GM21360 (cell line): ENCODE data around the gene TNFAIP8.

Experiments
- ATAC-seq: cut with Tn5 transposase; IDR thresholded peaks from one replicate; pipeline ENCODE4 v1.9.1; 2021; ENCODE audit warnings: mild to moderate bottlenecking, moderate library complexity; ENCODE audit not compliant: unreplicated experiment

The TNFAIP8 gene

DNA sequence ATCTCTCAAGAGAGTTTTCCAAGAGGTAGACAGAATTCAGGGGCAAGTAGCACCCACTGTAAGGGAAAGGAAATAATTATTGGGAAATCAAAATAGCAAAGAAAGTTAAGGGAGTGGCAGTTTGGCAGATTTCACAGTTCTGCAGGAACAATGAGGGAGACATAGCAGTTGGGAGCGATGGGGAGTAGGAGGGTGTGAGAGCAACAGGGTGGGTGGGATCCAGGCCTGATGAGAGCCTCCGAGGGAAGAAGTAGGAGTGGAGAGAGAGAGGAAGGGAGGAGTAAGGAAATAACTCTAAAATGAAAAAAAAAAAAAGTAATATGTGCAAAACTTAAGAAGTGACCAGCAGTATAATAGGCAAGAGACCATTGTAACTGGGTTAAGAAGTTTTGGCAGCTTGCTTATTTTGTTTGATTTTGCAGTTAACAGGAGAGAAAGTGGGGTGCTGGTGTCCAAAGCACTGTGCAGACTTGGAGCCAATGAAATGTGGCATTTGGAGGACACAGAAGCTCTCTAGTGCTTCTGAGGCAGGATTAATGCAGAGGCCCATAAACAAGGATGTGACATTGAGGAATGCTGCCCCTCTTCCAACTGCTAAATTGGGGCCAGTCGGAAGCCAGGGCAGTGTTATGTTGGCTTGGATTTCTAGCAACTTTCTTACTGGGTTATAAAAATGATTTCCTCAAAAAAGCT, 10.2 kb downstream of the TNFAIP8 start:
- ATAC-seq = no peak

DNA sequence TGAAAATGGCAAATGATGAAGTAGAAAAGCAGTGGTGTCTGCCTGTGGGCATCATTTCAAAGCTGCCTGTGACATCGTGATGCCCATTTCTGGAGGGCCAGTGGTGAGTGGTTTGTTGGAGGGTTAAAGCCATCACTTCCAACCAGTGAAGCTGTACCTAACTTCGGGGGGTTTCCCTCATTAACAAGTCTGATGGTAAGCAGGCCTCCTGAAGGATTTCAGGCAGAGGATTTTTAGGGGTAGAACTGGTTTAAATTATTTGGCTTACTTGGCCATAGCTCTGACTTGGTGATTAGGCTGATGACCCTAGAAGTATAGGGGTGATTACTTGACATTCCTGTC, 10.7 kb downstream of the TNFAIP8 start:
- ATAC-seq = peak; percentile 31

DNA sequence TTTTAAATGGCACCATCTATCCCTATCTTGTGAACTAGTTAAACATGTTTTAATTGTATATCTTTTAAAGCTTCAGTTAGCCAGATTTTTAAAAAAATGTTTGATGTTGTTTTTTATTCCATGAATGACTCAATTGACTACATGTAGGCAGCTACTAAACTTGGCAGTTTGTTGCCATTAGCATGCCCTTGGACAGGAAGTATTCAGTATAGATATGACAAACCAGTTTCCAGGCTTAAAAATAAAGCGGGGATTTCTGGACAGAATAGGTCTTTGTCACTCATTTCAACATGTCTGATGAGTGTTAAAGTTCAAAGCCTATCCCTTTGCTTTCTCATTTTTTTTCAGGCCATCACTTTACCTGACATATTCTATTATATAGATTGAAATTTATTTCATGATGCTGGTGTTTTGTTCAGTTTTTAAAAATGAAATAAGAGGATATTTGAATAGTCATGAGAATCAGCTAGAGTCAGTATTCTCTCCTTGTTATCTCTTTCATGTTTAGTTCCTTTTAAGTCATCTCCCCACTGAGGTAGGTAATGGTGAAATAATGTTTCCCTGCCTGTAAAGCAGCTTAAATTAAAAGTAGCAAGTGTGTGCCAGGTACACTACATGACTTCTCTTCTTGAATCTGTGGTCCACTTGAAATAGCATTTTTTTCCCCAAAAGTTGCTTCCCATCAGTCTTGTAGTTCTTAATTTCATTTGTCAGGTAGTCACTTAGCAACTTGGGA, 11.9 kb downstream of the TNFAIP8 start:
- ATAC-seq = peak; percentile 70

DNA sequence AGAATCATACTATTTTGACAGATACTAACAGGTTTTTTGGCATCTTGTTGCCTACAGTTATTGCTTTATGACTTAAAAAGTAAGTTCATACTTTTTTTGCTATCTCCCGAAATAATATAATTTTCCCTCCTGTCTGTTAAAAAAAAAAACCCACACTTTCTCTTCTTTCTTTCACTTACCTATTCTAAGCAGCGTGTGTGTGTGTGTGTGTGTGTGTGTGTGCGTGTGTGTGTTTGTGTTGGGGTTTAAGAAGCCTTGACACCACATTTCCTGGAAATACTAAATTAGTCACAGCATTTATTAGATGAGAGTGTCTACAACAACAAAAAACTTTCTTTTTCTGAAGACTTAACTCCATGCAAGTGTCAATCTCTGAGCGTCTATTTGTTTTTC, 12.4 kb downstream of the TNFAIP8 start:
- ATAC-seq = no peak

DNA sequence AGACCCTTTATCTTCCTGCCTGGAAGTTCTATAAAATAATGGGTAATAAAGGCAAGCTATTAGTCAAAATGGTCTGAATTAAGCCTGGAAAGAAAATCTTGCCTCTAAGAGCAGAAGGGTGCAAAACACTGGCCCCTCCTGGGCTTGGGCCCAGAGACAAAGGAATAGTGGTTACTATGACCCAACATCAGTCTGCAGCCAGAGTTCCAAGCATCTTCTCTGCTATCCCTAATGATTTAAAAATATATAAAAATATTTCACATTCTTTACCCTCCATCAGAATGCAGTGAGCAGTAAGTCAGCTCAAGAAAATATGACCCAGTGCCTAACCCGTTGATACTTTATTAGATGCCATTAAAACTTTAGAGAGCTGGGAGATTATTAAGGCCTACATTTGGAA, 14.7 kb downstream of the TNFAIP8 start:
- ATAC-seq = no peak

DNA sequence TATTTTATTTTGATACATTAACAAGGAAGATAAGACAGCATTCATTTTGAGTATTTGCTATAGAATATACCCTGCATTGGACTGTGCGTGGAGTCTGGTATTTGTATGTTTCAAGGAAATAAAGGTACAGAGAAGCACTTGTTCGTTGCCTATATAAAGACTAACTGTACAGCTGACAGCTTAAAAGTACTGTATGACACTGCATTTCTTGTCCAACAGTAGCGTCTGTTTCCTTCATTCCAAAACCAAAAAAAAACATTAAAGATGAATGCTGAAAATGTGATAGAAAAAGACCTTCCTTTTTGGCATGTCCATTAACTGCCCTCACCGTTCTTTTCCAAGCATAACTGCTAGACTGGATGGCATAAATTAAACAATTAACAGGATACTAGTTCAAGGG, 15.3 kb downstream of the TNFAIP8 start:
- no peak for ATAC-seq

DNA sequence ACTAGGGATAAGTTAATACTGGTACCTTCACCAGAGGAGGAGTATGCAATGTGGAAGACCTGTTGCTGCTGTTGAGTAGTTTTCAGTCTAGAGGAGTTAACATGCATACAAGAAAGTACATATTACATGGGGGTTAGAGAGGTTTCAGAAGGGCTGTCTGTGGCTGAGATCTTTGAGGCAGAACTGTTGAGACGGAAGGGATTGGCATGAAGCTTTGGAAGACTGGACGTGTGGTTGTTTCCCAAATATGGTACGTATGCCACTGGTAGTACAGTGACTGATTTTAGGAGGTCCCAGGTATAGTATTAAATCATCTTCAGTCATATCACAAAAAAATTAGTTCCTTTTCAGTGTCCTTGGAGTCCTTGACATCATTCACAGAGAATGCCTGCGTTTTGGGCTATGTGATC, 17.6 kb downstream of the TNFAIP8 start:
- peak; percentile 79 for ATAC-seq

DNA sequence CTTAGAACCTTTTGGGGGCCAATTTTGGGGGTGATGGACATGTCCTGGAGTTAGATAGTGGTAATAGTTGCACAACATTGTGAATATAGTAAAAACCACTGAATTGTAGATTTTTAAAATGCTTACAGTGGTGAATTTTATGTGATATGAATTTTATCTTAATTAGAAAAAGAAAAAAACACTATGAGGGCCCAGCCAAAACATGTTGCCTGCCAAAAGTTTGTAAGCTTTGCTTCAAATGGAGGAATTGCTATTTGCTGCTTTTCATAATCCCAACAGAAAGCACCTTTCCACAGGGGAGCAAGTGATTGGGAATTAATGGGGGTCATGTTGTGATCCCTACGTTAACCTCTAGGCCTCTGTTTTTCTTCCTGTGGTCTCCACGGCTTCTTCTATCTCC, 19.1 kb downstream of the TNFAIP8 start:
- ATAC-seq = no peak

DNA sequence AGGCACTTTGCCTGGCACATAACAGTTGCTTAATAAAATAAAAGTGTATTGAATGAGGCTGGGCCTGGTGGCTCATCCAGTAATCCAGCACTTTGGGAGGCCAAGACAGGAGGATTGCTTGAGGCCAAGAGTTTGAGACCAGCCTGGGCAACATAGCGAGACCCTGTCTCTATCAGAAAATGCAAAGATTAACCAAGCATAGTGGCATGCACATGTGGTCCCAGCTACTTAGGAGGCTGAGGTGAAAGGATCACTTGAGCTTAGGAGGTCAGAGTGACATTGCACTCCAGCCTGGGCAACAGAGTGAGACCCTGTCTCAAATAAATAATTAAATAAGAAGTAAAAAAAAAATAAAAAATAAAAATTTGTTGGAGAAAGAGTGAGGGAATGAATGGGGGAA, 21.2 kb downstream of the TNFAIP8 start:
- no peak for ATAC-seq

DNA sequence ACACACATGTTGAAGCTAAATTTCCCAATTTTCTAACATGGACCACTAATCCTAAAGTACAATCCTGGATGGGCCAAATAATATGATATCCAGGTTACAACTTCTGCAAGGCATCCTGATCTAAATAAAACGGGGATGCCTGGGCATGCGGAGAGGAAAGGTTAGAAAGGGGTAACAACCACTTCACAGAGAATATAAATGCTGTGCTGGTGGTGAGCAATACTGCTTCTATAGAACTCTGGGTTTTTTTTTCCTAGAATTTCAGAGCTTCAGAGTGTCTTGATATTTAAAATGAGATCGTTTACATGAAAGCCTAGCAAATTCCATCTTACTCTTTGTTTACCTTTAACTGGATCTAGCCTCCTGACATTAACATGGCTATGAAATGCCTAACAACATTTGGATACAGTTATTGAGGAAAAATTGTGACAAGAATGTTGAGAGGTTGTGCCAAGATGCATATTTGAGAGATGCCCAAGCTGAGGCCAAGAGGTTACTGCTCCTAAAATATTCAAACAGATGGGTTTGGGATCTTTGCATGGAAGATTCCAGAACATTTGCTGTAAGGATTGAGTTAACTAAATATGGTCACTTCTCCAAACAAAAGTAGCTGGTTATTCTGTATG, 22.4 kb downstream of the TNFAIP8 start:
- no peak for ATAC-seq

DNA sequence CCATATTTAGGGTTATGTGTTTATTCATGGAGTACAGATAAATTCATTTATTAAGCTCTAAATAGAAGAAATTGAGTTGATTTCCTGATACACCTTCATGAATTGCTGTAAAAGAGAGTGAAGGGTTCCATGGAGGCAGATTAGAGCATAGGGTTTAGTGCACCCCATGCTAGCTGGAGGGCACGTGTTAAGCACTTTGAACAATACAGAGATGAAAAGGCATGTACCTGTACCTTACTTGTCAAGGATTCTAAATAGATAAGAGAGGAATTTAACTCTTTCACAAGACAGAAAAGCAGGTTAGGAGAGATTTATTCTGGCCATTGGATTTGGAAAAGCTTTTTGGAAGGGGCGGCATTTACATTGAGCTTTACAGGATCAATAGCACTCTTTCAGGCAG, 23.3 kb downstream of the TNFAIP8 start:
- no peak for ATAC-seq

DNA sequence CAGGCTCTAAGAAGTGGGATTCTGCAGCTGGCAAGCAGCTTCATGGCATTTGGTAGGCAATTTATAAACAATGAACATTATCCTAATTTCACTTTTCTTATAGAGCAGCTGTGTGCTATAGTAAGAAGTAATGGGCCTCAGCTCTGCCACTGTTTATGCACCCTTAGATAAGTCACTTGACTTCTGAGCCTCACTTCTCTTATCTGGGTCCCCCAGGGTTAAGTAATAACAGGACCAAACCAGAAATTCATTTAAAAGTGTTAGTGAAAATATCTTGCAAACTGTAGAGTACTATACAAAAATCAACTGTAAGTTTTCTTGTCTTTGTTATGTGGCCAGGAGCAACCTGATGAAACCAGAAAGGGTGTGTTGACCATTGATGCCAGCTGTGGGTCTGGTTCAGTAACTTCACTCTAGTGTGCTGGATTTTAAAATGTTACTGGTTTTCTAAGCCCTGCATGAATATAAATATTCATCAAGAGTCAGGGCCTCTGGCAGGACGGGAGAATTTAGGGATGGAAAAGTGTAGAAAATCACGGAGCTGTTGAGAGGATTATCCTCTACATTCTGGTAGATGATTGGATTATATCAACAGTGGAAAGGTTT, 24.2 kb downstream of the TNFAIP8 start:
- ATAC-seq = no peak

DNA sequence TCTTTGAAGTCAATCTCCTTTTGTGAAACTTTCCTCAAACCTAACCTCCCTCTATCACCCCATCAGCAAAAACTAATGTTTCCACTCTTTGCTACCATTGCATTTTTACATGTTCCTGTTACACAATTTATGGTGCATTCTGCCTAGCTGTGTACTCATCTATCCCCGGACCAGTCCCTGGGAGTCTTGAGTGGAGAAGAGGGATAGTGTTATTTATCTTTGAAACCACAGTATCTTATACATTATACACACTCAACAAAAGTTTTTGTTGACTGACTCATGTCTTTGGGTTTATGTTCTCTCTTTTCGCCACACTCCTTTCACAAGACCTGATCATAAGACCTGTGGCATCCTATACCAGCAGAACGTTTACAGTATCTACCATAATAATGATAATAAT, 26.4 kb downstream of the TNFAIP8 start:
- no peak for ATAC-seq

DNA sequence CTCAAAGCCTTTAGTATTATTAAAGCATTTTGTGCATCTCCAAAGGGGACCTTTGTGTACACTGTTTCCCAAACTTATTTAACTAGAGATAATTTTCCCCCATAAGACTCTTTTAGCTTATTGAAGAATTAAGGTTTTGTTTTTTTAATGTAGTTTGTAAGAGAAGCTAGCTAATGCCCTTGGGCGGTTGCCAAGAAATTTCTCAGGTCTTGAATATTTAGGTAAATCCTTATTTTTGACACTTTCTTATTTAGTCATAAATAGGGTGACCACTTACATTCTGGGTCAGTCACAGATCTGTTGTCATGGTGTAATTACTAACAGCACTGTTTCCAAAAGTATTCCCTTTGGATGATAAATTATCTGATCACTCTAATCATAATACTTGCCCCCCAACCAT, 27.2 kb downstream of the TNFAIP8 start:
- ATAC-seq = no peak

DNA sequence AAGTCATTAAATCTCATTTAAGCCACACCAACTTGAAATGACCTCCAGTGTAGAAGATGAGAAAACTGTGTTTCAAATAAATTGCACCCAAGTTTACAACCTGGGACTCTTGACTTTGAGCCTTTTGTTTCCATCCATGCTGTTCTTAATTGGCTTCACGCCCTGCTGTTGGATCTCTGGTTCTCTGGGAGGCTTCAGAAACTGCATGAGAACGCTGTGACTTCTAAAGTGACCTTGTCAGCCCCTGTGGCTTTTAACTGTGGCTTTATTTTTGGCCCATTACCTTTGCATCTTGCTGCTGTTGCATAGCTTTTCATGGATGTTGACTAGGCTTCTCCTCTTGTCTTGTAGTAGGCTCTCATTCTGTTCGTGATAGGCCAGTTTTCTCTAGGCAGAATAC, 29.3 kb downstream of the TNFAIP8 start:
- peak; percentile 46 for ATAC-seq

DNA sequence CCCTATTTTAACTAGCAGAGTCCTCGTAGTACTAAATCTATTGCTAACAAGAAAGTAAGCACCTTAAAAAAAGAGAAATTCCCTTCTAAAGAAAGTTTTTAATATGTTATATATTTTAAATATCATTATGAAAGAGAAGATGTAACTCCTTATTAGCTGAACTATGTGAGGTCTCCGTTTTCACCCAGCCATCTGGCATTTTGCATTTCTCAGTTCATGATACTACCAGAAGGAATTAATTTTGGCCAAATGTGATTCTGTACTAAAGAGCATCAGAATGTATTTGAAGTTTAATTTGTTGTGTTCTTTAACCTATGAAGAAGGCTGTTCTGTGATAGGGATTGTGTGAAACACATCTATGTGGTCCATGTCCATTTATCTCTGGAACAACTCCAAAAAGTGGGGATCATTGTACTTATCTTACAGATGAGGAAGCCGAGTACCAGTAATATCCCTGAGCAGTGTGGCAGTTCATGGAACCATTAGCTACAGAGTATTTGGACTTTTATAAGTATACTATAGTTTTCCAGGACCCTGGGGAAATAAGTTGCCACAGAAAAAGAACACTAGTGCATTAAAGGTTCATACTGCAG, 29.8 kb downstream of the TNFAIP8 start:
- no peak for ATAC-seq

DNA sequence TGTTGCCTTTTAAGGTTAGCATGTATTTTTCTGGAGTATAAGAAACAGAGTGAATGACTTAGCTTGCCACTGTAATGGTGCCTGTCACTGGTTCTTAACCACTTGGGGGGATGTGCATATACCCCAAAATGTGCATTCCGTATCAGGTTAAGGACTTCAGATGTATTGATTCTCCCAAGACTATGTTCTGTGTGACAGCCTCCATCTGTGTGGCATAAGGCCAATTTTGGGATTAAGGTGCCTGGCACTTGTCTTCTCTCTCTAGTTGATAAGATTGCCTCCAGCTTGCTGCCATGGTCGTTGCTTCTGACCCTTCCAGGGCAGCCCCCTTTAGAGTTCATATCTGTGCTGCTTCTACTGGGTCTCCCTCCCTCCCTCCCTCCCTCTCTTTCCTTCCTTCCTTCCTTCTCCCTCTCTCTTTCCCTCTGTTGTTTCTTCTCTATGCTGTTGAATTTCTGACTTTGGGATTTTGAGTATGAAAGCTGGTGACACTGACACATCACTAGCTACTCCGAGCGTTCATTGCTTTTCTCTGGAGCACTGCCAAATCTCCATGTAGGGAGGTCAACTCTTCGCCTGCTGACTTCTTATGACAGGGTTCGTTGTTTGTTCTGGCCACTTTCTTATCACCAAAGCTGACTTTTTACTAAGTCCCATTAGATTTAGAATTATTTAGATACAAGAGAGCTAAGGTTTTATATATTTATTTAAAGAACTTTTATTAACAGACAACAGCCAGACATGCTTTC, 31.0 kb downstream of the TNFAIP8 start:
- ATAC-seq = no peak

DNA sequence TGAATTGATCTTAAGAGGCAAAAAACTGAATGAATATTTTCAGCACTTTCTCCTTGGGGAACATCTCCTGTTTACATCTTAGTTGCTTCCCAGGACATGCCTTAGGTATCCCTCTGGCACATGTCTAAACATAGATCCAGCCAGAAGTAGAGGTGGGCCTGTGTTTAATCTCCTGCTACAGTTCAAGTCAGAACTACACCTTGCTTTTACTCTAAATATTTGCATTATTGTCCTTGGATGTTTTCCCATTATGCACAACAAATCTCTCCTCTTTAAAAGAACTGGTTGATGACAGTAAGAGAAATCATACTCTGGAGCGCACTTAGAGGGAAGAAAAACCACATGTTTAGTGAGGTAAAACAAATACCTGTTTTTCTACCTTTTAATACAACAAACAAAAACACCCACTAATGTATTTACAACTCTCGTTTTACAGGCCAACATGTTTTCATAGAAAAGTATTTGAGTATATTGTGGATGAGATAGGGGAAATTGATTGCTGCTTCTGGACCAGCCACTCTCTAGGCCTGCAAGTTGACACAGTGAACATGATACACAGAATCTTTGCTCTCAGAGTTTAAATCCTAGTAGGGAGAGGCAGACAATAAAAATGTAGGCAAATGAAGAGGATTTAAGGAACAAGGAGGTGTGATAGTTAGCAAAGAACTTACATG, 32.3 kb downstream of the TNFAIP8 start:
- ATAC-seq = no peak

DNA sequence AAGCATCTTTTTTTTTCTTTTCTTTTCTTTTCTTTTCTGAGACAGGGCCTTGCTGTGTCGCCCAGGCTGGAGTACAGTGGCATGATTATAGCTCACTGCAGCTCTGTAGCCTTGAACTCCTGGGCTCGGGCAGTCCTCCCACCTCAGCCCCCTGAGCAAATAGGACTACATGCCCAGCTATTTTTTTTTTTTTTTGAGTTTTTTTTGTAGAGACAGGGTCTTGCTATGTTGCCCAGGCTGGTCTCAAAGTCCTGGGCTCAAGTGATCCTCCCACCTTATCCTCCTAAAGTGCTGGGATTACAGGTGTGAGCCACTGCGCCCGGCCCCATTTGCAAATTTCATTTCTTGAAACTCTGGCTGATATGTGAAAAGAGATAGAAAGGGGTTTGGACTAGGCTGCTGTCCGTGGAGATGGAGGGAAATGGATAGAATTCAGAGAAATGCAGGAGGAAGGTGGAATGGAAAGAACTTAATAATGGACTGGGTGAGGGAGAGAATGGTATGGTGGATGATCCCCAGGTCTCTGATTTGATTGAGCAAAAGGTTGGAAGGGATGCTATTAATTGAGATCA, 32.9 kb downstream of the TNFAIP8 start:
- no peak for ATAC-seq
